GM19193 (cell line): ENCODE measurements around the gene HES6.

ENCODE experiments used
- POLR2A ChIP-seq: IDR thresholded peaks from 4 replicates; pipeline ENCODE4 v1.6.1; 2011; ENCODE audit not compliant: insufficient read depth, insufficient read length; ENCODE audit errors: extremely low read depth

HES6 gene

DNA sequence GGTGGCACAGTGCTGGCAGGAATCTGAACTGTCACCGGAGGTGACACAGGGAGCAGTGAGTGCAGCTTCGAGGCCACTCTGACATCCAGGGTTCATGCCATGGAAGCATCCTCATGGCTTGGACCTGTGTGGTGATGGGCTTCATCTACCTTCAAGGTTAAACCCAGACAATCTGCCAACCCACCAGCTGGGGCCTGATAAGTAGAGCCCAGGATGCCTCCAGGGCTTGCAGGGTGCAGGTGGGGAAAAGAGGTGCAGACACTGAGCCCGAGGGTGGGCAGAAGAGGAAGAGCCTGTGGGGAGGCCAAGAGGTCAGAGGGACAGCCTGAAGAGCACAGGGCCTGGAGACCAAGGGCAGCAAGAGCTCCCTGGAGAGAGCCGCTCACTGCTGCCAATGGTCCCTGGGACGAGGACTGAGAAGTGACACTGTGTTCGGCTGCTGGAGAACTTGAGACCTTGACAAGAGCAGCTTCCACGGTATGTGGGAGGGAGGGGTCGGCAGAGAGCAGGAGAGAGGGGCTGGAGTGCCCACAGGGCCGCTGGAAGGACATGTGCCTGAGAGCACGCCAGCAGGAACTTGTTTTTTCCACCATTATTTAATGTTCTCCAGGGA is 8.1 kb upstream of the HES6 start:
- no peak for TF ChIP-seq POLR2A

DNA sequence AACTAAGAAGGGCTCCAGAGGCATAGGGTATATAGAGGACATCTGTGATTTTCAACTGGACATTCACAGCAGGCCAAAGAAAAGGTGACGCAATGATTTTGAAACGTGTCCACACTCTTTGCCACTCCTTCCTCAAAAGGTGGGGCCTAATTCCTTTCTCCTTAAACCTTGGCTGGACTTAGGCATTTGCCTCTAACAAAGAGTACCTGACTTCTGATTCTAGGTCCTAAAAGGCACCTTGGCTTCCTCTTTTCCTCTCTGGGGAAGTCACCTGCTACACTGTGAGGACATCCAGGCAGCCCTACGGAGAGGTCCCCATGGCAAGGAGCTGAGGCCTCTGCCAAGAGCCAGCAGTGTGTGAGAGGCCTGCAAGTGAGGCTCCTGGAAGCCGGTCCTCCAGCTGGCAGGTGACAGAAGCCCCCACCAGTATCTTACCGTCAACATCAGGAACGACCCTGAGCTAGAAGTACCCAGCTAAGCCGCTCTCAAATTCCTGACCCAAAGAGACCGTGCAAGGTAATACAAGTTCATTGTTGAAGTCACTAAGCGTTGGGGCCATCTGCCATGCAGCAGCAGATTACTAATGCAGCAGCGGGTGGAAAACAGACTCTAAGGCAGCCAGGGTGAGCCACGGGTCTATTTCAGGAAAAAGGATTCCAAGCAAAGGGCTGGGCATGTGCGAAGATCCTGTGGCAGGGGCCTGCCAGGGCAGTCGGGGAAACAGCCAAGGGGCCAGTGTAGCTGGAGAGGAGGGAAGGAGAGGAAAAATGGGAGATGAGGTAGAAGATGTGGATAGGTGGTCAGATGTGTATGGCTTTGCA is 7.4 kb upstream of the HES6 start:
- TF ChIP-seq POLR2A, result no peak

DNA sequence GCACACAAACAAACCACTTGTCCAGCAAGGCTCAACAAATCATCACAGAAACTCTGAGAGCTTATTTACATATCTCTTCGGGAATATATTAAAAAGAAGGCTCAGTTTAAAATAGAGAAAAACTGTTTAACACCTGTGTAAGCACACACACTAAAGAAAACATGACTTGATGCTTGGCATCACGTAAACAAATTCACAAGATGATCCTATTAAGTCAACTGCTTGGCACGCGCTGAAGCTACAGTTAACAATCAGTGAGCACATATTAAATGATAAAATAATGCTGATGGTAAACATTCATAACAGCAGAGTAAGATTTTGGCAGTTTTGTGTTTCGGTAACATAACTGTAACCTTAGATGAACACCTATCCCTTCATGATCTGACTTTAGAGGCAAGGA is 4.3 kb upstream of the HES6 start:
- no peak for TF ChIP-seq POLR2A

DNA sequence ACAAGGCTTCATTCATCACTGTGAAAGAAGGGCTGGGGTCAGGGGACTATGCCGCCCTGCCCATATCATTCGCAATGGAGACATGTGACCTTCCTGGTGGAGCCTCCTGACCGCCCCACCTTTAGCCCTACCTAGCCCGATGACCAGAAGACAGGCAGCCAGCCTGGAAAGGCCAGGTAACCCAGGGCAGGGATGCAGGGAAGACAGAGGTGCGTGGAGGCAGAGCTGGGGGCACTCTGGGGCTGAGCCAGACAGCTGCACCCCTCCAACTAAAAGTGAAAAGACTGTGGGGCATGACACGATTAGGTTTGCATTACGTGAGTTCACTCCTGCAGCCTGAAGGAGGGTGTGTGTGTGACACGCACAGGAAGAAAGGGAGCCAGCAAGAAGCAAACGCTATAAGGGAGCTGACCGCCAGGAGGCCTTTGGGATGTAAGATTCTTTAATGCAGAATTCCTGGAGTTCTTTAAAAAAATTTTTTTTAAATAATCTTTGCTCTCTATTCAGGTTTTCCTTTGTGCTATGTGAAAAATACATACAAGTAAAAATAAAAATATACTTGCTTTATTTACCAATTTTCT is 3.7 kb upstream of the HES6 start:
- no peak for TF ChIP-seq POLR2A

DNA sequence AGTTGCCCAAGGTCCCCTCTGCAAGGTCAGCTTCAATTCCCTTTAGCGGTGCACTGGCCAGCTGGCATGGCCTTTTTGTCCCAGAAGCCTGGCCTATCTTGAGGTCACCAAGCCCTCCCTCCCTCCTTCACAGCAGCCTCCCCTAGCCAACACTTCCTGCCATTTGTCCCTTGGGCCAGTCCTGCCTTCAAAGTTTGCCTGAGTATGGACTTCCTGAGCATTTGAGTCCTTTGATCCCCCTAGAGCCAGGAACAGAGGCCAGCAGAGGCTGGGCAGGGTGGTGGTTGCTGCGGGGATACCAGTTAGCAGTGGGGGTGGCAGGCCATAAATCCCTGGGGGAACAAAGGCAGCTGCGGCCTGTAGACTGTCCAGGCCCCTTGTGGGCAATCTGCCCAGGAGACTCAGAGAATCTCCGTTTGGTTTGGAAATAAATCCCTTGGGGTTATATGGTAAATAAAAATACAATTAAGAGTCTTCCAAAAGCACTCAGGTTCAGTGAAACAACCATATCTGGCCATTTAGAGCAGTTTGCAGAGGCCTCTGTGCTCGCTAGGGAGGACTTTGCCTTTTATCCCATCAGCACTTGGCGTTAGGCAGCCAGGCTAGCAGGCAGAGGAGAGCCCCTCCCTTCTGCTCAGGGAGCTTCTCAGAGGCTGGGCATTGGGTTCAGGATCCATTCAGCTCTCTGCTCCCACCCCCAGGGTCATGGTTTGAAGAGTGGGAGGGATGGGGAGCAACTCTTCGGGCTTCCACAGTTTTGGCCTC is 3.1 kb upstream of the HES6 start:
- TF ChIP-seq POLR2A, result no peak

DNA sequence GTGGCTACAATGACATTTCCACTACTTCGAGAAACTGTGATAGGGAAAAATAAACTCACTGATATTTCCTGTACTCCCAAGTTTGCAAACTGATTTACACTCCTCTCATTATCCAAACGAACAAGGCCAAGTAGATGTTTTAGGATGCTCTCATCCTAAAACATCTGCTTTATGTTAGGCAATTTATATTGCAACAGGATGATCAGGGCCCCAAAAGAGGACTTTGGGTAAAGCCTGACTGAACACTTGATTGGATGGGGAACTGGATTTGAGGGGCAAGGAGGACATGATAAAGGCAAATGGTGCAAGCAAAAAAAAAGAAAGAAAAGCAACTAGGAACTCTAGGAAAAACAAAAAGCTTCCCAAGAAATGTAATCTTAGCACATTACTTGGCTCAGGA is 2.1 kb upstream of the HES6 start:
- TF ChIP-seq POLR2A, result no peak

DNA sequence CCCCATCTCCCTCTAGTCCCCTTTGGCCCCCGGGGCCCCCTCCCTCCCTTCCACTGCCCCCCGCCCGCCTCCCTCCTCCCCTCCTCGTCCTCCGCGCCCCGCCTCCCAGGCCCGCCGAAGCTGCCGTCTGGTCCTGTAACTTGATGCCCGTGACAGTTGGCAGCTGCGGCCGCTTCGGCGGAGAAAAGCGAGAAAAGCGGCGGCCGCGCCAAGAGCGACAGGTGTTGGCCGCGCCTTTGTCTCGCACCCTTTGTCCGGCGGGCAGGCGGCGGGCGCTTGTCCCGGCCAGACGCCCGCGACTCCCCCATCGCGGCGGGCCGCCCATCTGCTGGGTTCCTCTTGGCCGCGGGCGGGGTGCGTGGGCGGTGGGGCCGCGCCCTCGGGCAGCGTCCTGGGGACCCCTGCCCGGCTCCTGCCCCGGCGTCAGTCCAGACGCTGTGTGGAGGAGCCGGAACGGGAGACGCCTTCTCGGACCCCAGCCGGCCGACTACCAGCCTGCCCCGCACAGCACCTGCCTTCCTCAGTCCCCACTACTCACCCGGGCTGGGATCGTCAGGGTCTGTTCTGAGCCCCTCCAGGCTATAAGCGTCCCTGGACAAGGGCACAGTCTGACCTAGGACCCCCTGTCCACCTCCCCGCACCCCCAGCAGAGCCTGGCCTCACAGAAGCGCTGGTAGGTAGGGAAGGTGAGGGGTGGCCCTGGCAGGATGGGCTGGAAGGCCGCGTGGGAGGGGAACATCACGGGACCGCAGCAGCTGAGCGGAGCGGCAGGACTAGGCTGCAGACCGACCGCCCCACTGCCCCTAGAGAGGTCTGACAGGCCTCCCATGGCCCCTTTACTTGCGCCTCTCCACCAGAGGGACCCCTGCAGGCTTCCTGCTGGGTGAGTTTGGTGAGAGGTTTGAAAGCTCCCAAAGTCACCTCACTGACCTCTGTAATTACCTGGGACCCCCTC is 1.2 kb upstream of the HES6 start:
- TF ChIP-seq POLR2A, result no peak

DNA sequence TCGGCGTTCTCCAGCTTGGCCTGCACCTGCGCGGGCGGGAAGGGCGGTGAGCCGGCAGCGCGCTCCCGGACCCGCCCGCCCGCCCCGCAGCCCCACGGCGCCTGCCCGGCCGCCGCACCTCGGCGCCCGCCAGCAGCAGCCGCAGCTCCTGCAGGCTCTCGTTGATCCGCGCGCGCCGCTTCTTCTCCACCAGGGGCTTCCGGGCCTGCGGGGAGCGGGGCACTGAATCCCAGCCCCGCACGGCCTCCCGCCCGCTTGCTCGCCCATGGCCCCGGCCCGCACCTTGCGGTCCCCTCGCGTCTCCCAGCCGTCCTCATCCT is 335 bp downstream of the HES6 start:
- no peak for TF ChIP-seq POLR2A

DNA sequence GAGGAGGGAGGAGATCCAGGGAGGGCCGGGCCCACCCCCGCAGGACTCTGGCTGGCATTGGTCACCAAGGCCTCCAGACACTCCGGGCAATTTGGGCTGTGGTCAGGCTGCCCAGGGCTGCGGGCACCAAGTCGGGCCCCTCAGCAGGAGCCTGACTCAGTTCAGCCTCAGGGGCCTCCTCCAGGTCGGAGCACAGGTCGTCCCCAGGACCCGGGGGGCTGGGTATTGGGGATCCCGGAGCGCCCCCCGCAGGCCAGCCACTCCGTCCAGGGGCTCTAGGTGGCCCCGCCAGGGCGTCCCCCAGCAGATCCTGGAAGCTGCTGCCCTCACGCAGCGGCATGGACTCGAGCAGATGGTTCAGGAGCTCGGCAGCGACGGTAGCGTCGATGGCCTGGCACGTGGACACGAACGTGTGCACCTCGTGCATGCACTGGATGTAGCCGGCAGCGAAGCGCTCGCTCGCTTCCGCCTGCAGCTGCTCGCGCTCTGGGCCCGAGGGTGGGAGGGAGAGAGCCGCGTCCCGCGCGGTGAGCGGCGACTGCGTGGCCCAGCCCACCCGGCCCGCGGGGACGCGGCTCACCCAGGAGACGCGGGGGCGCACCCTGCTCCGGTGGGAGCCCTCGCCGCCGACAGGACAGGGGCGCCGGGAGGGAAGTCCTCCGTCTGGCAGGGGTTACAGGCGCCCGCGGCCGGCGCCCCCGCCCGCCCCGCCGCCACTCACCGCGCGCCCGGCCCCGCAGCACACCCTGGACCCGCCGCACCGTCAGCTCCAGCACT is 884 bp downstream of the HES6 start:
- TF ChIP-seq POLR2A, result no peak

DNA sequence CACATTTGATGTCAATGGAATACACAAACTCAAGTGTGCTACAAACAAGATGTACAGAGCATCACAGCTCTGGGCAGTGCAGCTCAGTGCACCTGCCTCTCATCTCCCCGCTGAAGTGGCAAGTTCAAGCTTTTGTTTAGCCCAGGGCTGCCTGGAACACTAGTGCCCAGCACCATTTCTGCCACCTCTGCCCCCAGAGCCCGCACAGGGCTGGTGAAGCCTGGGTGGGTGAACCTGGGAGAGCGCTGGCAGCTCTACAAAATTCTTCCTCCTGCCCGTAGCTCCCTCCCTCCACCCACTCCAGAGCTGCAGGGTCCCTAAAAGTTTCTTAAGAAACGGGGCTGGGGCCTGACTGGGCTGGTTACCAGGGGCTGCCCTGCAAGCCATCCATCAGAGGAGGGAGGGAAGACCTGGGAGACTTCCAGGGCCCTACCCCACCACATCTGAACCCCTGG is 1.5 kb downstream of the HES6 start:
- no peak for TF ChIP-seq POLR2A

DNA sequence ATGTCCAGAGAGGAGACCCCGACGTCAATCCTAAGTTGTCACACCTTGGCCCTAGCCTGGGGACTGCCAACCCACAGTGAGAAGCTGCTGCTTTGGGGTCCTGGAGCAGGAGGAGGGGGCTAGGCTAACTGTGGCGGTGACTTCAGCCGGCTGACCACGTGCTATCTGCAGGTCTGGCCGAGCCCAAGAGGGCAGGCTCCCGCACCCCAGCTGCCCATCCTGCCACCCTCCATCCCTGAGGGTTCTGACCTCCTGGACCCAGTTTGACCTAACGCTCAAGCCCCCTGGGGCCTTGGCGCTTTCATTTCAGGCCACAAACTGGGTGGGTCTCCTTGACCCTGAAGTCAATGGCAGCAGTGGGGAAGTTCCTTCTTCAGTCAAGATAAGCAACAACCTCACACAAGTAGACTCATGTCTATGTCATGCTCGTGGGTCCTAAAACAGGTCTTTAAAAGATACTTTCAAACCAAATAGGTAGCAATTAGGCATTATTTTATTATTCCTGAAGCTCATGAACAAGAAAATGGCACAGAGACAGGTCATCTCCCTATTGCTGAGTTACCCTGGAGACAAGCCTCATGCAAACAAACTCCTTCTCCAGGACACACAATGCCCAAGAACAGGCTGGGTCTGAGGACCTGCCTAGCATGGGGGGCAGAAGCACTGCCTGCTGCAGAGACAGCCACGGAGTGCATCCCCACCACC is 2.3 kb downstream of the HES6 start:
- no peak for TF ChIP-seq POLR2A

DNA sequence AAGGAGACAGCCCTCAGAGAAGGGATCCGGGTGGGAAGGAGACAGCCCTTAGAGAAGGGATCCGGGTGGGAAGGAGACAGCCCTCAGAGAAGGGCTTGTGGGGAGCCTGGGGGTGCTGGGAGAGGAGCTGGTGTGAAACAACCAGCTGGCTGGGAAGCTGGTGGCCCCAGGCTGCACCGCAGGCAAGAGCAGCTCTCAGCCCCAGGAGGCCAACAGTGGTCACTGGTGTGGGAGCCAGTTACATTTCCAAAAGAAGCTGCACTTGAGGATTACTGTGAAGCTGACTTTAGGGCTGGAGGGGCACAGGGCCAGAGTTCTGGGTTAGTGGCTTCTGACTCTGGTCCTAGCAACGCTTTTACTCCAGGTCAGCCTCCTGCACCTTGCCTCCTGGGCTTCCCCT is 3.3 kb downstream of the HES6 start:
- TF ChIP-seq POLR2A, result no peak

DNA sequence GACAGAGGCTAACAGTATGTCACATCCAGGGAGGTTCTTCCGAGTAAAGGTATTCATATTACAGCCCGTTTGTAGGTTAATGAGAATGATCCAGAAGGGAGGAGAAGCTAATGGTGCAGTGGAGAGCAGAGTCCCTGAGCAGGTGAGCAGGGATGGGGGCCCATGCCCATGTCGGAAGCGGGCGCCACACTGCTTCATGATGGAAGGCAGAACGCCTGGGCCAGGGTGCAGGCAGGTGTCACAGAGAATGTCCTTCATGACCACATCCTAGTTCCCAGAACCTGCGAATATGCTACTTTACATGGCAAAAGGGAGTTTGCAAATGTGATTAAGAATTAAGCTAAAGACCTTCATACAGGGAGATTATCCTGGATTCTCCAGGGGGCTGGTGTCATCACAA is 4.0 kb downstream of the HES6 start:
- no peak for TF ChIP-seq POLR2A

DNA sequence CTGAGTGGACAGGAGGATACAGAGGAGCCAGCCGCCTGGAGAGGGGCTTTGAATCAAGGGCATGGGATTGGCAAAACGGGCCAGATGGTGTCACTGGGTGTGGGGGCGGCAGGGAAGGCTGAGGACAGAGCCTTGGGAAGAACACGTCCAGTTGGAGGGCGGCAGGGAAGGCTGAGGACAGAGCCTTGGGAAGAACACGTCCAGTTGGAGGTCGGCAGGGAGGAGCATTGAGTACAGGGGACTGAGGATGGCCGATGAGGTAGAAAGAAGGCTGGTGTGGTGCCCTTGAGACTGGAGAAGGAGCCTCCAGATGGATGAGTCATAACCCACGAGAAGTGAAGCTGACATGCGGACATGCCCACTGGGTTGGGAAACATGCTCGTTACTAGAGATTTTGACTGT is 4.5 kb downstream of the HES6 start:
- no peak for TF ChIP-seq POLR2A

DNA sequence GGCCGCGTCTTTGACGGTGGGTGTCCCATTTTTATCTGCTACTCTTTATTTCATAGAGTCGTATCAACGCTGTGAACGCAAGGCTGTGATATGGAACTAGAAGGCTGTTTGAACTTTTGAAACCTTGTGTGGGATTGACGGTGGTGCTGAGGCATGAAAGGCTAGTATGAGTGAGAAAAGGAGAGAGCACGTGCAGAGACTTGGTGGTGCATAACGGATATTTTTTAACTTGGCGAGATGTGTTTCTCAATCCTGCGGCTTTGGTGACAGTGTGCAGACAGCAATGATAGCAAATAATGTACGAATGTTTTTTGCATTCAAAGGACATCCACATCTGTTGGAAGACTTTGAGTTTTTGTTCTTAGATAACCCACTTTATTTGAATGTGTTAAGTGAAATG is 6.2 kb downstream of the HES6 start:
- no peak for TF ChIP-seq POLR2A
